NCI-H748 treated with DMSO at 0.1 percent for 48 hours (cell line): ENCODE data around the gene AIRE.
A peak's percentile ranks its signal among the peaks of the same experiment; 100 is the strongest.
"Not testable (repeated sequence)": the region's sequence is repeated elsewhere in the genome, so short reads cannot be mapped to it uniquely, and the experiment has no call there.

Source experiments
- DNase-seq: peaks from one replicate; lab custom pipeline; 2025; lab: John Stamatoyannopoulos, UW

AIRE gene

GRCh38 chr21:44338971-44339910 is 53.6 kb downstream of the AIRE start, which contains the start of gene CFAP410:
Gene CFAP410 (minus strand): TSS chr21:44339390. CDS start chr21:44339194, 196 bp downstream.
- peak; percentile 79 for DNase-seq

DNA sequence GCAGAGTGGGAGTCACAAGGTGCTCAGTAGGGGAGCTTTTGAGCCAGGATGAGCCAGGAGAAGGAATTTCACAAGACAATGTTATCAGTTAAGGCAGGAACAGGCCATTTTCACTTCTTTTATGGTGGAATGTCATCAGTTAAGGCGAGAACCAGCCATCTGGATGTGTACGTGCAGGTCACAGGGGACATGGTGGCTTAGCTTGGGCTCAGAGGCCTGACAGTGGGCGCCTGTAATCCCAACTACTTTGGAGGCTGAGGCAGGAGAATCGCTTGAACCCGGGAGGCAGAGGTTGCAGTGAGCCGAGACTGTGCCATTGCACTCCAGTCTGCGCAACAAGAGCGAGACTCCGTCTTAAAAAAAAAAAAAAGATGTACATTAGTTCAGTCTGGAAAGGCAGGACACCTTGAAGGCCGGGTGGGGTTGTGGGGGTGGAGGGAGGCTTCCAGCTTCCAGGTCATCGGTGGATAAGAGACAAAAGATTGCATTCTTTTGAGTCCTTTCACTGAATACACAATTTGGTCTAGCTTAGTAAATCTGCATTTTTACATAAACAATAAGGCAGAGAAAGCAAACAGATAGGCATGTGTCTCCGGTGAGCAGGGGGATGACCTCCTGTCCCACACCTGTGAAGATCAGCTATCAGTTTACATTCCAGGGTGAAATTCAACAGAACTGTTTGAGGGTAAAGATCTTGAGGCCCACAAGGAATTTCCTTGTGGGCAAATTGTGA is 56.2 kb downstream of the AIRE start:
- not testable (repeated sequence) for DNase-seq

DNA sequence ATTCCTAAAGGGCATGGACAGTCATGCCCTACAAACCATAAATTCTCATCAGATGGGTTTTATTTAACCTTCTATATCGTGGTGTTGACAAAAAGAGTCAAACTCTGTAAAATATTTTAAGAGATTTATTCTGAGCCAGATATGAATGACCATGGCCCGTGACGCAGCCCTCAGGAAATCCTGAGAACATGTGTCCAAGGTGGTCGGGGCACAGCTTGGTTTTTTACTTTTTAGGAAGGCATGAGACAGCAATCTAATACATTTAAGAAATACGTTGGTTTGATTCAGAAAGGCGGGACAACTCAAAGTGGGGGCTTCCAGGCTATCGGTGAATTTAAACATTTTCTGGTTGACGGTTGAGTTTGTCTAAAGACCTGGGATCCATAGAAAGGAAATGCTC is 57.3 kb downstream of the AIRE start:
- not testable (repeated sequence) for DNase-seq

- DNase-seq: no peak
Observed at GRCh38 chr21:44344541-44345183, 59.0 kb downstream of the AIRE start.

GRCh38 chr21:44345495-44345894 is 59.8 kb downstream of the AIRE start:
- no peak for DNase-seq

DNA sequence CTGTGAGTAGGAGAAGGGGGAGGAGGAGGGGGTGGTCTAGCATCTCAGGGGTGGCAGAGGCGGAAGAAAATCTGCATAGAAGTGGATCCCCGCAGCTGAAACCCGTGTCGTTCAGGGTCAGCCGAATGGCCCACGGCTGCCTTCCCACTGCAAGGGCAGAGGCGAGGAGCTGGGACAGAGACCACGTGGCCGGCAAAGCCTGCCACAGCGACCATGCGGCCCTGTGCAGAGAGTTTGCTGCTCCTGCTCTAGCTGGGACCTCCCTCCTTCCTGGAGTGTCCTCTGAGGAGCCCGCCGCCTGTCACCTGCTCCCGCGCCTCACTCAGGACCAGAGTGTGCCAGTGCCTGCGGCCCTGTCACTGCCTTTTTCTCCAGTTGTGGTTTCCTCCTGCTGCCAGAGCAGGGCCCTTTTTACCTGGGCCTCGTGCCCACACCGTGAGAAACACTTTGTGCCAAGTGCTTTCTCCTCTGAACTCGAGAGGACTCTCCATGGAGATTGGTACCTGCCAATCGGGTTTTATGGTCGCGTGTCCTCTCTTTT is 62.3 kb downstream of the AIRE start:
- no peak for DNase-seq
